ENCODE data around the gene OPN3.

OPN3 gene

DNA sequence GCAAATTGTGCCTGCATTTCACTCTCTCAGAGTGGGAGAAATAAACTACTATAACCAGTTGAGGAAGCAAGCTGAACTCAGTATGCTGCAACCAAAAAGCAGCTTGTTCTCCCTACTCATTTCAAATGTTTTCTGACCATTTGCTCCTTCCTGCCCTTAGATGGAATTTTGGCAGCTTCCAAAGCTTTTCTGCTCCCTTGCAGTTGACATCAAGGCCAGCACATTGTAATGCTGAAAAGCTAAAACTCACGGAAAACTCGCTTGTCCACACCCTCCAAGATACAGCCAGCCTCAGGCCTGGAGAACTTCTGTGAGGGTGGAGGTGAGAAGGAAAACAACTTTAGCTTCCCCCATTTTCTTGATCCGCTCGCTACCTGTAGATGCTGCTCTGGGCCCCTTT is 5.0 kb upstream of the OPN3 start:
- DNase-seq (ENCODE audit: low read depth) = no peak

DNA sequence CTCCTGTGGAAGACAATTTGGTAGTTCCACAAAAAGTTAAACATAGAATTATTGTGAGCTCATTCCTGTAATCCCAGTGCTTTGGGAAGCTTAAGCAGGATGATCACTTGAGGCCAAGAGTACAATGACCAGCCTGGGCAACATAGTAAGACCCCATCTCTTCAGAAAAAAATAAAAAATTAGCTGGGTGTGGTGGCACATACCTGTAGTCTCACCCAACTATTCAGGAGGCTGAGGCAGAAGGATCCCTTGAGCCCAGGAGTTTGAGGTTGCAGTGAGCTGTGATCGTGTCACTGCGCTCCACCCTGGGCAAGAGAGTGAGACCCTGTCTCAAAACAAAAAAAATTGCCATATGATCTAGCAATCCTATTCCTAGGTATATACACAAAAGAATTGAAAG is 4.1 kb upstream of the OPN3 start:
- no peak for DNase-seq (ENCODE audit: low read depth)

DNA sequence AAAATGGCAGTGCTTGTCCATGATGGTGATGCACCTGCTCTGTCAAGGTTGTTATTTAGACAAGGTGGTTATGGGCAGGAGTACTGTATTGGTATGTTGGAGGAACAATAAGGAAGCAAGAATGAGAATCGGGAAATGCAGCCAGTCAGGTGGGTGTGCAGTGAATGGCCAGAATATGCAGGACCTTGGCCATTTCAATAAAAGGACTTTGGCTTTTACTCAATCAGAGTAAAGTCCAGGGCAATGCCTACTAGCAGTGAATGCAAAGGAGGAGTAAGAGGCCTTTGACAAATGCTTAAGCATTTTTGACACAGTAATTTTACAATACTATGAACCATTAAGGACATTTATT is 2.4 kb upstream of the OPN3 start:
- DNase-seq (ENCODE audit: low read depth) = no peak

DNA sequence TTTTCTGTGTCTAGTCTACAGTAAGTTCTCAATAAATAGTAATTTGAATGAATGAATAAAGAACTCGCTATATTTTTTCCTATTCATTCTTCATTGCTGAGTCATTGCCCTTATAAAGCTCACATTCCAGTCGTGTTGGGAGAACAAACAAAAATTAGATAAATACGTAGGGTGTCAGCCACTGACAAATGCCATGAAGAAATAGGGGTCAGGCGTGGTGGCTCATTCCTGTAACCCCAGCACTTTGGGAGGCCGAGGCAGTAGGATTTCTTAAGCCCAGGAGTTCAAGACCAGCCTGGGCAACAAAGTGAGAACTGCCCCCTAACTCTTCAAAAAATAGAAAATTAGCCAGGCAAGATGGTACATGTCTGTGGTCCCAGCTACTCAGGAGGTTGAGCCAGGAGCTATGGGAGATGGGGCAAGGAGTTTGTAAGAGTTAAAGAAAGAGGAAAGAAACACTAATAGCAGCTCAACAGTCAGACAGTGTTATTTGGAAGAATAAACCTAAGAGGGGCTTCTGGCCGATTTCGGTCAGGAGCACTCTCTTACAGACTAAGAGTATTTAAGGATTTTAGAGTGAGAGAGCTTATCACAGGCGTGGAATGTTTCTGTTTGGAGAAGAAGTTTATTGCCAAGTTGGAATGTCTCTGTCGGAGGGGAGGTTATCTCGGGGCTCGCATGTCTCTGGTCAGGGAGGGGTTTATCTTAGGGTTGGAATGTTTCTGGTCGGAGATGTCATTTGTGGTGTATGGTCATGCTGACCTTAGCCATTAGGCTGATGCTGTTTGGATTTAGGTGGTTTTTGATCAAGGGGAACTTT is 1.8 kb upstream of the OPN3 start:
- DNase-seq (ENCODE audit: low read depth) = no peak

DNA sequence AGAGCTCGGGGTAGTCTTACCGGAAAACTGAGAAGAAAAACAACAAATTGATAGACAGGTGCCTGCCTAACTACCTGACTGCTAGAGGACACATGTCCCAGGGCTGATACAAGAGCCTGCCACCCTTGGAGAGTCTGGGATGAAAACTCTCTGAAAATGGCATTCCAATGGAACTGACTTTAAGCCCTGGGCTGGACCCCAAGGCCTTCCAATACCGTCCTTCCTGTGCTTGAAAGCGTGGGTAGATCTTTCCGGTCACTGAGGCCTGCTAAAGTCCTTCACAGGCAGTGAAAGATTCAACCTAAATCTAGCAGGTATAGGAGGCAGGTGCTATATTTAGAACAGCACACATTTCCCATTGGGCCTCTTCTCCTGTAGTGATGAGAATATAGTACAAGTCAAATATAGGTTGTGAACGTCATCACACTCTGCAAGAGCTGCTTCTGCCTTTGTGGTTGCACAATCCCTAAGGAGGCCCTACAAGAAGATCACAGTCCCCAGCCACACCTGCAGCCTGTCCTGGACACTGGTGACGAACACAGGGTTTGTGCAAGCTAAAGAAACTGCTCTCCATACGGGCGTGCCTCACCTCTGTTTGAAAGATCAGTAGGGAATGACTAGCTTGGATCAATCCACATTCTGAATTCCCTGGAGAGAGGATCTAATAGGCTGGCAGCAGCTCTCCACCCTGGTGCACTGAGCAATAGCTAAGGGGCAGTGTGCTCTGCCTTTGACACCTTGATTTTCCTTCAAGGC is 876 bp upstream of the OPN3 start:
- DNase-seq (ENCODE audit: low read depth) = no peak

DNA sequence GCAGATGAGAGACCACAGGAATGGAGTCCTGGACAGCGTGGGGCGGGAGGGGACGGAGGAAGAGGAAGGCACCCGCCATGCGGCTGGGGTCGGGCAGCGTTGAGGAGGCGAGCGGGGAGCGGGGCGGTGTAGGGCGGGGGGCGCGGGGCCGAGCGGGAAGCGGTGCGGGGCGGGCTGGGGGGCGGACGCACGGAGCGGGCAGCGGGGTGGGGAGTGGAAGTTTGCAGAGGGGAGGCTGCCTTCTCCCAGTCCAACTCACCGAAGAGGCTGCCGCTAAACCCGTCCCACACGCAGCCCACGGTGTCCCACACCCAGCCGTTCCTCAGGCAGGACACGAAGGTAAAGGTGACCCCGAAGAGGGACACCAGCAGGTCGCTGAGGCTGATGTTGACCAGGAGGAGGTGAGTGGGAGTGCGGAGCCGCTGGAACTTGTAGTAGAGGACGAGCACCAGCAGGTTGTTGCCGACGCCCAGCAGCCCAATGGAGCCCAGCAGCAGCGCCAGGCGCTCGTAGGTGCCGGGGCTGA is 483 bp downstream of the OPN3 start:
- no peak for DNase-seq (ENCODE audit: low read depth)

DNA sequence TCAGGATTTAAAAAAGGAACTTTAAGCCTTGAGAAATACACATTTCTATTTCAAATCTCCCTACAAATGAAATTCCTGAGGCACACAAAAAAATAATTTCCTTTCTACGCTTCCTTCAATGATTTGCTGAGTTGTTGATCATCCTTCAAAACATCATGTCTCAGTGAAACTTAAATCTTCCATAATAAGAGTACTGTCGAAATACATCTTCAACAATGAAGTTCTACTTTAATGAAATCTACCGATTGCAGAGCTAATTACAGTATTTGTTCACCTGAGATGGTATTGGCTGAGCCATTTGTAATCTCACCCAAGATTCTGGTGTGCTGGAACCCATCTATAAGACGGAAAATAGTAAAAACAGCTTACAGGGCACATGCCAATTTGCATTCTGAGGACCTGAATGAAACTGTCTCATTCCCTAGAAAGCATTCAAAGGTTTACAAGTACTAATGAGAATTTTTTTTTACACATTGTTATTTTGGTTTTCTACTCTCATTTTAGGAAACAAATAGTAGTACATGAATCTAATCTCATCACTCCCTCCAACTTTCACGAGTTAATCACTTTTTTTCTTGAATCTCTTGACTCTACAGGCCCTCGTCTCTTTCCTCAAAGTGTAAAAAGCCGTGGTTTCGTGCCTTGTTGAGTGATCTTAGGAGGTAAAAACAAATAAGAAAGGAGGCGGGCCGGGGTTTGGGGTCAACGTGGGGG is 1.1 kb downstream of the OPN3 start:
- DNase-seq (ENCODE audit: low read depth) = no peak

DNA sequence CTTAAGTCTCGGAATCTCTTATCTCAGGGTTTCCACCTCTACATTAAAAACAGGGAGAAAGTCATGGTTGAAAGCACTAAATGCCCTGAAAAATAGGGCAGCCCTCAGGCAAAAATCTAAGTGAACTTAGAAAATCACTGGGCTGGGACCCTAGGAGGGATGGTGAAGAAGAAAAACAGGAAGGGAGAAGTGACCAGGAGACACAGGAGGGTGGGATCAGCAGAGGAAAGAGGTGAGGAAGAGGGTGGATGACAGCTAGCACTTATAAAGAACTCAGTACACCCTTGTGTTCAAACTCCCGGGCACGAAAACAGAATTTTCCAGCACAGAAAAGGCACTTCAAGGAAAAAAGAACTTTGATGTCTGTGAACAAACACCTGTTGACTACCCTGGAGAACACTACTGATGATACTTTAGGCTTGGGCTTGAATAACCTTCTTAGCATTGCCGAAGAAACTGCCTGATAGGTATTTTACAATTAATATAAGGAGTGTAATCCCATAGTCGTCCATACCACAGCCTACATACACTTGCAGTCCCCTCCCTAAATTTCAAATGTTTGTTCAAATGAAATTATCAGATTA is 2.0 kb downstream of the OPN3 start:
- no peak for DNase-seq (ENCODE audit: low read depth)

DNA sequence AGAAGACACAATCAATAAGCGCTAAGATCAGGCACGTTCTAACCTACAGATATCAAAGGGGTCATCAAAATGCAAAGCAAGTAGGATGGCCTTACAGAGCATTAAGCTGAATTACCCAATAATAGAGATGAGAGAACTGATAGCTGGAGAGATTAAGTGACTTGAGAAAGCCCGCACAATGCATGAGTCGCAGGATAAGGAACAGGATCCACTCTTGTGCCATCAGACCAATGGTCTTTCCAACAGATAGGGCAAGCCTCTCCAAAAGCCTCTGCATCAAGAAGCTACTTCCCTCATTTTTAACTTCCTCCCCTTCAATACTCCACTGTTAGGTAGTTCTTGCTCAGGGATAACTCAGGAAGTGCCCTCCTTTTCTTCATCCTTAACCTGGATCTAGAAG is 2.6 kb downstream of the OPN3 start:
- DNase-seq (ENCODE audit: low read depth) = no peak

DNA sequence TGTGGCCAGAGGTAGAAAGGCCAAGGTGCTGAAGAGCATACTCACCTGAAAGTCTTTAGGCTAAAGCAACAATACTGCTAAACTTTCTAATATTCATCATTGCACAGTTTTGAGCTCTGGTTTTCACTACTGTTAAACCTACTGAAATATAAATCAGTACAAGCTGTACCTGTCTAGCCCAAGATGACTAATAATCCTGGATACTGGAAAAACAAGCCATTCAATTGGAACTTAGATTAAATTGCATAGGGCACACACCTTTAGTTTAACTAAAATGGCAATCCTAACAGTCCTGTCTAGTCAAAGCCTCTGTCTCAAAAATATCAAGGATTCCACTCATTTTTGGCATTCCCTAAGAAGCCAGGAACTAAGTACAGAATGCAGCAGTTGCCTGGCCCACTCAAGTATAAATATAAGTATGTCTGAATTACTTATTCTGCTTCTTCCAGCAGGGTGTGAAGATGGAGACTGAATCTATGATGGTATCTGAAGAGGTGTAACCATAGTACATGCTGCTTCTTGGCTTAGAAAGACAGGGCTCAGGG is 3.1 kb downstream of the OPN3 start:
- DNase-seq (ENCODE audit: low read depth) = no peak

DNA sequence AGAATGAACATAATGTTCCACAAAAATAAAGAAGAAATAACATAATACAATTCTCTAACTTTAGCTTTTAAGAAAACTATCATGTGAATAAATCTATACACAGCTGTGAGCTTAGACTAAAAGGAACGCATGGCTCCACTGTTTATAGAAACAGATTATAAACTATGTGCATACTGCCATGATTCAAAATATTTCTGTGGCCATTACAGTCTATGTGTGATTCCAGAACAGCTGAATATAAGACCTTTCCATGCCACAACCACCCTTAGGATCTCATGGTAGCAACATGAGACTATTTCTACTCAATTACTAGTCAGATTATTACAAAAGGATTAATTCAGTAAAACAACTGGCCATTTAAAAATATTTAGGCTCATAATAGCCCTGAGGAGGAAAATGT is 3.9 kb downstream of the OPN3 start:
- DNase-seq (ENCODE audit: low read depth) = no peak

DNA sequence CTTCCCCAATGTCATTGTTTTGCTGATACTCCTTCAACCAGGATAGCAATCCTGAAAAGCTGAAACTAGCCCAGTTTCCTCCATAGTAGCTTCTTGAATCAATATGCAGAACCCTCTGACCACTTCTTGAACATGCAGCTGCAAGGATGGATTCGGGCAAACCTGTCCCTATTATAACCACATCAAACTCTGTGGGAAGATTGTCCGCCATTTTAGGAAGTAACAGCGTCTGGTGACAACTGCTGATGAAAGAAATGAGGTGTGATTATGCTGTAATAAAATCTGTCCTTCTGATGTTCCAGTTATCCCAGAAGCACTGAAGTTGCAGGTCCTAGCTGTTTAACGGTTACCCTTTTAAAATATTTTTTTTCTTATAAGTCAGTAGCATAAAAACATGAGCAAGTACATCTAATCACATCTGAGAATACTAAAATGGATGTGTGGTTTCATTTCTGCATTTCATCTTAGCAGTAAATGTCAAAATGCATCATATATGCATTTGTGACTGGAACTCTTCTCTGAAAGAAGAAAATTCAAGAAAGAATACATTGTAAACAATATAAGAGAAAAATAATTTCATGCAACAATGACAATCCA is 4.5 kb downstream of the OPN3 start:
- DNase-seq (ENCODE audit: low read depth) = no peak

DNA sequence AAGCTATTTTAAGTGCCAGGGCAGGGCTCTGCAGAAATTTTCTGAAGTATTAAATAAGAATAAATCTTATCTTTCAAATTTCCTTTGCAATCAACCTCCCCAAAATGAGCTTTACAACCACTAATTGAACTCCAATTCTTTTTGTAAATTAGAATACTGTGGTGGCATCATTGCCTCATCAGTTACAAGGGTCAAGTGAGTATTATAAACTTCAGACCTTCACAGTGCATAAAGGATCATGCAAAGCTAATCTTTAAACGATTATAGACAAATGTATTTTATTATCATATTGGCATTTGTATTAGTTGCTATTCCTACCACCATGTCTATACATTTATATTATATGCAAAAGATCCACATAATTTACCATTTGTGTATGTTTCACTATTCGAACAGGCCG is 7.2 kb downstream of the OPN3 start:
- DNase-seq (ENCODE audit: low read depth) = no peak

DNA sequence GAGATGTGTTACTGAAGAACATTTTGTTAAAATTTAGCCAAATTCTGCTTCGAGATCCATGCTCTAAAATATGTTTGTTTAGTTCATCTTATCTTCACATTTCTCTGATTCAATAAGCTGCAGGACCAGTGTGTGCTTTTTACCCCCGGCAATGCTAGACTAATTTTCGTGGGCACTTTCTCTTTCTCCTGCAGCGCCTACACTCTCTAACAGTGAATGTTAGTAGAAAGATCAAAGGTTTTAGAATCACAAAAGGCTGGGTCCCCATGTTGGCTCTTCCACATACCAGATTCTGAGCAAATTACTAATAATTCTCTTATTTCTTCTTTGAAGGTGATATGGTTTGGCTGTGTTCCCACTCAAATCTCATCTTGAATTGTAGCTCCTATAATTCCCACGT is 8.5 kb downstream of the OPN3 start:
- DNase-seq (ENCODE audit: low read depth) = no peak

DNA sequence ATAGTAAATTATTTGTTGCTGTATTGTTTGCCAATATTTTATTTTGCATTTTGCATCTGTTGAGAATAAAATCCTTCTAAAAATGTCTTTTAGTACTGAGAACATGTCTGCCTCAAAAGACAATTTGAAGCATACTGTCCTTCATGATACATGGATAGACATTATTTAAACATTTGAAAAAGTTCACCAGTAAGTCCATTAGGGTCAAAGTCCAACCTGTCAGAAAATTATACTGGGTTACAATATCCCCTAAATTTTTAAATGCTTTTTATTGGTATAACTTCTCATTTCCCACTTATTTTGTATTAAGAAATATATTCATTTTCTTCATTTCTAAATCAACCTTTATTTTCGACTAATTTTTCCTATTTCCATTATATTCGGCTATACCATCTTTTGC is 9.3 kb downstream of the OPN3 start:
- DNase-seq (ENCODE audit: low read depth) = no peak

DNA sequence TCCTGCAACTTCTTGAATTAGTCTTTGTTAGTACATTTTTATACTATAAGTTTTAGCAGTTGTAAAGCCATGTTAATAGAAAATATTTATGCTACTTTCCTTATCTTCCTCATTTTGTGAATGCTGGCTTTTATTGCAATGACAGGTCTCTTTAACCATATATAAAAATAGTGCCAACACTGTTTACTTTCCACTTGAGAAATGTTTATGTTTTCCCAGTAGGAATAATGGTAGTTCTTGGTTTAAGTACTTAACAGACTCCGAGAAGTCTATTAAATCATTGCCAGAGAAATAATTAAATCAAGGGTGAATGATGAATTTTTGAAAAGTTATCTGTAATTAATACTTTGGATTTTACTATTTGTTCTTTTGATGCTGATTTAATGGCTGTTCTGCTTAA is 9.7 kb downstream of the OPN3 start:
- DNase-seq (ENCODE audit: low read depth) = no peak

DNA sequence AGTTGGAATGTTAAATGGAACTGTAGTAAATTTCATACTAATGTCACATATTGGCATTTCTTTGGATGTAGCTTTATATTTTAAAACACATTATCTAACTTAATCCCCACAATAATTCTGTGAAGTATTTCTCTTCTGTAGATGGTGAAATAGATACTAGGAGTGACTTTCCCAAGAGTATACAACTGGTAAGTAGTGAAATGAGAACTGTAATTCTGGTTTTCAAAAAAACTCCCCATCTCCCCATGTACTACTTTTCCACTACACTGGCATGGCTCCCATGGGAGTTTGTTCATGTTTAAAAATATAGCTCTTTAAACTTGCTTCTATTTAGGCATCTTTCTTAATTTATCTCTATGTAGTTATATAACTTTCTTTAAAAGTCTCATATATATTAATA is 10.2 kb downstream of the OPN3 start:
- DNase-seq (ENCODE audit: low read depth) = no peak

DNA sequence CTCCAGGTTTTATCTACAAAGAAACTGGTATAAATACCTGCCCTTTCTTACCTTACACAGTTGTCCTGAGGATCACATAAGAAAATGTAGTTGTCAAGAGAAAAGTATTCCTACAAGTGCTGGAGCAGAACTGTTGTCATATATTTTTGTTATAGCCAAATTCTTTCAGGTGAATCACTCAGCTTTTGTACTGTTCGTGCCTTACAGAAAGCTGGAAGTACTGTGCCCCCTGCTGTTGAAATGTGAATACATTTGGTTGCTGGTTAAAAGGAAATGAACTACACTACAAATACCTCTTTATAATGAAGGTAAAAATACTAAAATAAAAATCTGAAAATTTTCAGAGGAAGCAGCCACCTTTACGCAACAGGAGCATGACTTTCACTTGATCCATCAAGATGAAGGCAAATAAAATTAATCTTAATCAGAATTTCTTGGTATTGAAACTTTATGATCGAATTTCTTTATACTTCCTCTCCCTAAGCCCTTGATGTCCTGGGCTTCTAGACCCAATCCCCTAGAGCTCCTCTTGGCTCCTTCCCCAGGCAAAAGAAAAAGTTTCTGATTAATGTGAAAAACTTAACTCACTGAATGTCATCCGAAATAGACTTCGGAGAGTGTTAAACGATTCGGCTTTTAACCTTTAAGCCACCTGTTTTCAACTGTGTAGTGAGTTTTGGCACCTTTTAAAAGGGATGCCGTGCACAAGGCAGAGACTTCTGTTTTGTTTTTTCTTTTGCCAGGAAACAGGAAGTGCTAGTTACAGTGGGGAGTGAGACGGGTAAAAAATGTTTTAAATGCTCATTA is 12.5 kb downstream of the OPN3 start:
- no peak for DNase-seq (ENCODE audit: low read depth)

DNA sequence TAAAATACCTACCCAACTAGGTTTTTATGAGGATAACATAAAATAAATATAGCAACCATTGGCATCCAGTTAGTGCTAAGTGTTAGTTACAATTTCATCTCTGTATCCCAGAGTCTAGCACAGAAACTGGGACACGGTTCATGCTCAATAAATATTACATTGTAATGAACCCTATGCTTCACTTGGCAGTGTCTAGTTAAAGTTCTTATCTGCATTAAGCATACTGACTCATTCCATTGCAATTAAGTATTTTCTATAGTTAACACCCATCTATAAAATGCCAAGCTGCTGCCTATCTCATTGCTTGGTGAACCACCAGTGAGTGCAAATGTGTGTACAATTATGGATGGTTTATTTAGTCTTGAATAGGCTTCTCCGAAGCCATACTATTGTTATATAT is 15.2 kb downstream of the OPN3 start:
- no peak for DNase-seq (ENCODE audit: low read depth)

DNA sequence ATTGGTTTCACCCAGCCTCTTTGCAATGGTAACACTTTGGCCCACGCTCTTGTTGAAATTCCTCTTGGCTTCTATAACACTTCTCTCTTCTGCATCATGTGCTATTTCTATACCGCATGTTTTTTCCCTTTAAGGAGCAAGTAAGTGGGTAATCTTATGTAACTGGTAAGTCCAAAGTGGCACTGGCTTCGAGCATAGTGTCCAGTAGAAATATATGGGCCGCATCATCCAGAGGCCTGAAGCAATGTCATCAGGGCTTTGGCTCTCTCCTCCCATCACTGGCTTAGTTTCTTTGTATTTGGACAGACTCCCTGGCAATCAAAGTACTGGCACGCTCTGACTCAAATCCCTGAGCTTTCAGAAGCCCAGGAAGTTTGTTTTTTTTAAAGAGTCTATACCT is 17.5 kb downstream of the OPN3 start:
- no peak for DNase-seq (ENCODE audit: low read depth)

DNA sequence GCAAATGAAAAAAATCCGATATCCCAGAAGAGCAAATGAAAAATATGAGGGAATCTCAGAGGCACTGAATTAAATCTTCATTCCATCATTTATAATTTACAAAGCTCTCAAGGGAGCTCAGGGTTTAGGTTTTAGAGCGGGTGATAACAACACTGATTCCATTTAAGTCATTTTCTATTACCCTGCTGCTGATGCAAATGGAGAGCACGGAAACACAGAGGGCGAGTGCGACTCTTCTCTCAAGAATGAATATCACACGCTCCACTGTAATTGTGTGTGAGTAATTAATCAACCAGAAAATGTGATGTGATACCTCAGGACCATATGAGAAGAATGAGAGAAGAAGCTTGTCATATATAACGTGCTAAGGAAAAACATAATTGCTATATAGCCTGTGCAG is 22.7 kb downstream of the OPN3 start:
- DNase-seq (ENCODE audit: low read depth) = no peak

All from GM04503 (cell line).